ENCODE measurements around the gene NME7.

NME7 gene

GRCh38 chr1:169259816-169260215 lies 107.8 kb downstream of the NME7 start:
- Histone ChIP-seq H3K27me3 (ENCODE audit: low read depth, low read length) (no peaks in the 10 kb centered on the region), H3K27ac (ENCODE audit: low read length) (no peak overlapping the region), H3K4me1 (ENCODE audit: control insufficient read depth in 1 of 2, insufficient read depth in 2 of 2, low read length in 2 of 2) (no peaks in the 10 kb centered on the region), H3K9me3 (ENCODE audit: control insufficient read depth in 1 of 2, low read length in 2 of 2) (peaks cover 0 to 4% of the 10 kb centered on the region in 2 donors), H3K36me3 (ENCODE audit: control insufficient read depth in 1 of 2, insufficient read depth in 2 of 2, low read length in 2 of 2) (no peaks in the 10 kb centered on the region), H3K4me3 (ENCODE audit: low read depth in 1 of 2, low read length in 2 of 2) (no peak overlapping the region)

- Histone ChIP-seq H3K9me3 (ENCODE audit: control insufficient read depth in 1 of 2, low read length in 2 of 2) (no peaks in the 10 kb centered on the region), H3K36me3 (ENCODE audit: control insufficient read depth in 1 of 2, insufficient read depth in 2 of 2, low read length in 2 of 2) (no peaks in the 10 kb centered on the region), H3K27ac (ENCODE audit: low read length) (no peak overlapping the region), H3K4me1 (ENCODE audit: control insufficient read depth in 1 of 2, insufficient read depth in 2 of 2, low read length in 2 of 2) (no peaks in the 10 kb centered on the region), H3K27me3 (ENCODE audit: low read depth, low read length) (no peaks in the 10 kb centered on the region), H3K4me3 (ENCODE audit: low read depth in 1 of 2, low read length in 2 of 2) (no peak overlapping the region)
Observed at GRCh38 chr1:169250795-169251194, 116.8 kb downstream of the NME7 start.

GRCh38 chr1:169250022-169250421 lies 117.6 kb downstream of the NME7 start:
- H3K9me3 ChIP-seq (ENCODE audit: control insufficient read depth in 1 of 2, low read length in 2 of 2), result no peaks in the 10 kb centered on the region
- no peaks in the 10 kb centered on the region for H3K36me3 ChIP-seq (ENCODE audit: control insufficient read depth in 1 of 2, insufficient read depth in 2 of 2, low read length in 2 of 2)
- H3K27me3 ChIP-seq (ENCODE audit: low read depth, low read length), result no peaks in the 10 kb centered on the region
- no peaks in the 10 kb centered on the region for H3K4me1 ChIP-seq (ENCODE audit: control insufficient read depth in 1 of 2, insufficient read depth in 2 of 2, low read length in 2 of 2)
- H3K27ac ChIP-seq (ENCODE audit: low read length), result no peak overlapping the region
- H3K4me3 ChIP-seq (ENCODE audit: low read depth in 1 of 2, low read length in 2 of 2), result no peak overlapping the region

GRCh38 chr1:169249611-169250010 lies 118.0 kb downstream of the NME7 start:
- Histone ChIP-seq H3K9me3 (ENCODE audit: control insufficient read depth in 1 of 2, low read length in 2 of 2) (no peaks in the 10 kb centered on the region), H3K27me3 (ENCODE audit: low read depth, low read length) (no peaks in the 10 kb centered on the region), H3K4me1 (ENCODE audit: control insufficient read depth in 1 of 2, insufficient read depth in 2 of 2, low read length in 2 of 2) (no peaks in the 10 kb centered on the region), H3K4me3 (ENCODE audit: low read depth in 1 of 2, low read length in 2 of 2) (no peak overlapping the region), H3K27ac (ENCODE audit: low read length) (no peak overlapping the region), H3K36me3 (ENCODE audit: control insufficient read depth in 1 of 2, insufficient read depth in 2 of 2, low read length in 2 of 2) (no peaks in the 10 kb centered on the region)

- Histone ChIP-seq H3K36me3 (ENCODE audit: control insufficient read depth in 1 of 2, insufficient read depth in 2 of 2, low read length in 2 of 2) (no peaks in the 10 kb centered on the region), H3K9me3 (ENCODE audit: control insufficient read depth in 1 of 2, low read length in 2 of 2) (no peaks in the 10 kb centered on the region), H3K4me3 (ENCODE audit: low read depth in 1 of 2, low read length in 2 of 2) (no peak overlapping the region), H3K27ac (ENCODE audit: low read length) (no peak overlapping the region), H3K4me1 (ENCODE audit: control insufficient read depth in 1 of 2, insufficient read depth in 2 of 2, low read length in 2 of 2) (no peaks in the 10 kb centered on the region), H3K27me3 (ENCODE audit: low read depth, low read length) (no peaks in the 10 kb centered on the region)
Observed at GRCh38 chr1:169245706-169246105, 121.9 kb downstream of the NME7 start.

GRCh38 chr1:169240449-169241232 lies 127.0 kb downstream of the NME7 start:
- Histone ChIP-seq H3K4me3 (ENCODE audit: low read depth in 1 of 2, low read length in 2 of 2) (no peak overlapping the region), H3K9me3 (ENCODE audit: control insufficient read depth in 1 of 2, low read length in 2 of 2) (no peaks in the 10 kb centered on the region), H3K27me3 (ENCODE audit: low read depth, low read length) (no peaks in the 10 kb centered on the region), H3K4me1 (ENCODE audit: control insufficient read depth in 1 of 2, insufficient read depth in 2 of 2, low read length in 2 of 2) (peaks cover 0 to 5% of the 10 kb centered on the region in 2 donors), H3K36me3 (ENCODE audit: control insufficient read depth in 1 of 2, insufficient read depth in 2 of 2, low read length in 2 of 2) (no peaks in the 10 kb centered on the region), H3K27ac (ENCODE audit: low read length) (no peak overlapping the region)

GRCh38 chr1:169236880-169237279 lies 130.7 kb downstream of the NME7 start:
- no peaks in the 10 kb centered on the region for H3K27me3 ChIP-seq (ENCODE audit: low read depth, low read length)
- H3K4me1 ChIP-seq (ENCODE audit: control insufficient read depth in 1 of 2, insufficient read depth in 2 of 2, low read length in 2 of 2), result peaks cover 0 to 5% of the 10 kb centered on the region in 2 donors
- no peaks in the 10 kb centered on the region for H3K36me3 ChIP-seq (ENCODE audit: control insufficient read depth in 1 of 2, insufficient read depth in 2 of 2, low read length in 2 of 2)
- no peaks in the 10 kb centered on the region for H3K9me3 ChIP-seq (ENCODE audit: control insufficient read depth in 1 of 2, low read length in 2 of 2)
- H3K27ac ChIP-seq (ENCODE audit: low read length), result no peak overlapping the region
- H3K4me3 ChIP-seq (ENCODE audit: low read depth in 1 of 2, low read length in 2 of 2), result no peak overlapping the region

GRCh38 chr1:169236143-169236542 lies 131.5 kb downstream of the NME7 start:
- Histone ChIP-seq H3K27ac (ENCODE audit: low read length) (no peak overlapping the region), H3K27me3 (ENCODE audit: low read depth, low read length) (no peaks in the 10 kb centered on the region), H3K4me1 (ENCODE audit: control insufficient read depth in 1 of 2, insufficient read depth in 2 of 2, low read length in 2 of 2) (peaks cover 0 to 5% of the 10 kb centered on the region in 2 donors), H3K9me3 (ENCODE audit: control insufficient read depth in 1 of 2, low read length in 2 of 2) (no peaks in the 10 kb centered on the region), H3K4me3 (ENCODE audit: low read depth in 1 of 2, low read length in 2 of 2) (no peak overlapping the region), H3K36me3 (ENCODE audit: control insufficient read depth in 1 of 2, insufficient read depth in 2 of 2, low read length in 2 of 2) (no peaks in the 10 kb centered on the region)

- Histone ChIP-seq H3K27me3 (ENCODE audit: low read depth, low read length) (no peaks in the 10 kb centered on the region), H3K9me3 (ENCODE audit: control insufficient read depth in 1 of 2, low read length in 2 of 2) (no peaks in the 10 kb centered on the region), H3K4me1 (ENCODE audit: control insufficient read depth in 1 of 2, insufficient read depth in 2 of 2, low read length in 2 of 2) (peaks cover 0 to 5% of the 10 kb centered on the region in 2 donors), H3K4me3 (ENCODE audit: low read depth in 1 of 2, low read length in 2 of 2) (no peak overlapping the region), H3K27ac (ENCODE audit: low read length) (no peak overlapping the region), H3K36me3 (ENCODE audit: control insufficient read depth in 1 of 2, insufficient read depth in 2 of 2, low read length in 2 of 2) (no peaks in the 10 kb centered on the region)
Observed at GRCh38 chr1:169235568-169235967, 132.0 kb downstream of the NME7 start.

GRCh38 chr1:169234780-169235179 lies 132.8 kb downstream of the NME7 start:
- Histone ChIP-seq H3K27ac (ENCODE audit: low read length) (no peak overlapping the region), H3K36me3 (ENCODE audit: control insufficient read depth in 1 of 2, insufficient read depth in 2 of 2, low read length in 2 of 2) (no peaks in the 10 kb centered on the region), H3K4me3 (ENCODE audit: low read depth in 1 of 2, low read length in 2 of 2) (no peak overlapping the region), H3K4me1 (ENCODE audit: control insufficient read depth in 1 of 2, insufficient read depth in 2 of 2, low read length in 2 of 2) (peaks cover 0 to 5% of the 10 kb centered on the region in 2 donors), H3K27me3 (ENCODE audit: low read depth, low read length) (no peaks in the 10 kb centered on the region), H3K9me3 (ENCODE audit: control insufficient read depth in 1 of 2, low read length in 2 of 2) (no peaks in the 10 kb centered on the region)

GRCh38 chr1:169217636-169218035 lies 150.0 kb downstream of the NME7 start:
- no peak overlapping the region for H3K27ac ChIP-seq (ENCODE audit: low read length)
- H3K4me1 ChIP-seq (ENCODE audit: control insufficient read depth in 1 of 2, insufficient read depth in 2 of 2, low read length in 2 of 2), result no peaks in the 10 kb centered on the region
- no peaks in the 10 kb centered on the region for H3K36me3 ChIP-seq (ENCODE audit: control insufficient read depth in 1 of 2, insufficient read depth in 2 of 2, low read length in 2 of 2)
- no peaks in the 10 kb centered on the region for H3K9me3 ChIP-seq (ENCODE audit: control insufficient read depth in 1 of 2, low read length in 2 of 2)
- H3K4me3 ChIP-seq (ENCODE audit: low read depth in 1 of 2, low read length in 2 of 2), result no peak overlapping the region
- no peaks in the 10 kb centered on the region for H3K27me3 ChIP-seq (ENCODE audit: low read depth, low read length)

- Histone ChIP-seq H3K27ac (ENCODE audit: low read length) (no peak overlapping the region), H3K27me3 (ENCODE audit: low read depth, low read length) (no peaks in the 10 kb centered on the region), H3K9me3 (ENCODE audit: control insufficient read depth in 1 of 2, low read length in 2 of 2) (no peaks in the 10 kb centered on the region), H3K36me3 (ENCODE audit: control insufficient read depth in 1 of 2, insufficient read depth in 2 of 2, low read length in 2 of 2) (no peaks in the 10 kb centered on the region), H3K4me1 (ENCODE audit: control insufficient read depth in 1 of 2, insufficient read depth in 2 of 2, low read length in 2 of 2) (no peaks in the 10 kb centered on the region), H3K4me3 (ENCODE audit: low read depth in 1 of 2, low read length in 2 of 2) (no peak overlapping the region)
Observed at GRCh38 chr1:169214598-169214997, 153.0 kb downstream of the NME7 start.
